A549 (cell line): ENCODE data around the gene CST4.
"Not testable (repeated sequence)": the region's sequence is repeated elsewhere in the genome, so short reads cannot be mapped to it uniquely, and the experiment has no call there.

Source experiments
- EP300 ChIP-seq, 2 experiments: fragments of >200 bp; sonication (Bioruptor Twin); formaldehyde crosslinking; IDR thresholded peaks; 2 replicates in 1 of 2; 3 replicates in 1 of 2; pipeline ENCODE4 v1.6.1; 2016 to 2017
- HDAC2 ChIP-seq: fragments of 200-600 bp; sonication (generic); IDR thresholded peaks from 2 replicates; pipeline ENCODE4 v1.6.1; 2016
- KDM5A ChIP-seq: fragments of 200-600 bp; sonication (generic); IDR thresholded peaks from 2 replicates; pipeline ENCODE4 v1.6.1; 2016; ENCODE audit warnings: antibody characterized with exemption, mild to moderate bottlenecking
- MAFK ChIP-seq: fragments of 450-650 bp; IDR thresholded peaks from 2 replicates; pipeline ENCODE4 v1.6.1; 2014; ENCODE audit not compliant: partially characterized antibody
- NPAS2 ChIP-seq: fragments of 250-450 bp; sonication (Bioruptor Pico); IDR thresholded peaks from 2 replicates; pipeline ENCODE4 v1.8.0; 2022; ENCODE audit warnings: mild to moderate bottlenecking, moderate library complexity, borderline replicate concordance
- PHF8 ChIP-seq: fragments of 200-600 bp; sonication (generic); IDR thresholded peaks from 2 replicates; pipeline ENCODE4 v1.6.1; 2016; ENCODE audit warnings: low read depth, mild to moderate bottlenecking, antibody characterized with exemption, moderate library complexity, borderline replicate concordance
- RARB ChIP-seq: fragments of 250-450 bp; sonication (Bioruptor Pico); IDR thresholded peaks from 2 replicates; pipeline ENCODE4 v1.8.0; 2021; ENCODE audit warnings: mild to moderate bottlenecking, moderate library complexity
- TF ChIP-seq, protein P1 (sequence below): fragments of >200 bp; sonication (Bioruptor Twin); formaldehyde crosslinking; IDR thresholded peaks from 3 replicates; pipeline ENCODE4 v1.5.1; 2016
- TF ChIP-seq, protein P2 (sequence below): fragments of >200 bp; sonication (Bioruptor Twin); formaldehyde crosslinking; IDR thresholded peaks from 2 replicates; pipeline ENCODE4 v1.6.1; 2016

GRCh38 chr20:23735391-23735790 lies 46.6 kb upstream of the CST4 start:
- not testable (repeated sequence) for TF ChIP-seq PHF8; HDAC2; NPAS2 (CRISPR knock-in tag); EP300 (IDR thresholded peaks at IDR 0.05); MAFK; KDM5A; RARB (CRISPR knock-in tag)
- TF ChIP-seq, protein P1, sequence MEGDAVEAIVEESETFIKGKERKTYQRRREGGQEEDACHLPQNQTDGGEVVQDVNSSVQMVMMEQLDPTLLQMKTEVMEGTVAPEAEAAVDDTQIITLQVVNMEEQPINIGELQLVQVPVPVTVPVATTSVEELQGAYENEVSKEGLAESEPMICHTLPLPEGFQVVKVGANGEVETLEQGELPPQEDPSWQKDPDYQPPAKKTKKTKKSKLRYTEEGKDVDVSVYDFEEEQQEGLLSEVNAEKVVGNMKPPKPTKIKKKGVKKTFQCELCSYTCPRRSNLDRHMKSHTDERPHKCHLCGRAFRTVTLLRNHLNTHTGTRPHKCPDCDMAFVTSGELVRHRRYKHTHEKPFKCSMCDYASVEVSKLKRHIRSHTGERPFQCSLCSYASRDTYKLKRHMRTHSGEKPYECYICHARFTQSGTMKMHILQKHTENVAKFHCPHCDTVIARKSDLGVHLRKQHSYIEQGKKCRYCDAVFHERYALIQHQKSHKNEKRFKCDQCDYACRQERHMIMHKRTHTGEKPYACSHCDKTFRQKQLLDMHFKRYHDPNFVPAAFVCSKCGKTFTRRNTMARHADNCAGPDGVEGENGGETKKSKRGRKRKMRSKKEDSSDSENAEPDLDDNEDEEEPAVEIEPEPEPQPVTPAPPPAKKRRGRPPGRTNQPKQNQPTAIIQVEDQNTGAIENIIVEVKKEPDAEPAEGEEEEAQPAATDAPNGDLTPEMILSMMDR = not testable (repeated sequence)
- TF ChIP-seq, protein P2, sequence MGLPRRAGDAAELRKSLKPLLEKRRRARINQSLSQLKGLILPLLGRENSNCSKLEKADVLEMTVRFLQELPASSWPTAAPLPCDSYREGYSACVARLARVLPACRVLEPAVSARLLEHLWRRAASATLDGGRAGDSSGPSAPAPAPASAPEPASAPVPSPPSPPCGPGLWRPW = not testable (repeated sequence)
